MCF 10A (cell line): Measurements from ENCODE around the gene BCAS1. TPM values are rescaled to one million over a fixed set of nuclear protein-coding genes. Genes with fewer than 3 reads are reported as not detected.

Source experiments
- BruUV-seq: library from RNA; stranded (reverse); fragments of 400-500 nt; replicated peaks from 2 replicates; lab custom pipeline; 2021; lab: Mats Ljungman, UMichigan
- CTCF ChIA-PET: fragments of 300-600 bp; sonication (Branson Sonifier 250); formaldehyde crosslinking; extraction: SDS; loops from one replicate; lab custom pipeline; 2021; ENCODE audit warnings: antibody characterized with exemption, inconsistent platforms; lab: Yijun Ruan, JAX
- POLR2A ChIA-PET: fragments of 300-600, 350-650 bp; sonication (Branson Sonifier 250); formaldehyde crosslinking; extraction: SDS; loops from one replicate; lab custom pipeline; 2020; ENCODE audit warnings: antibody characterized with exemption, inconsistent platforms; lab: Yijun Ruan, JAX
- DNase-seq: peaks from one replicate; pipeline ENCODE4 v3.0.0-alpha.2; 2018; ENCODE audit not compliant: unreplicated experiment
- H3K27ac Mint-ChIP-seq: one replicate; pipeline ENCODE4 v1.8.0; 2022; ENCODE audit warnings: mild to moderate bottlenecking, low read depth, mixed read lengths; ENCODE audit not compliant: unreplicated experiment
- H3K27me3 Mint-ChIP-seq: one replicate; pipeline ENCODE4 v1.8.0; 2022; ENCODE audit warnings: mixed read lengths; ENCODE audit not compliant: insufficient read depth, unreplicated experiment
- H3K36me3 Mint-ChIP-seq: one replicate; pipeline ENCODE4 v1.8.0; 2022; ENCODE audit warnings: mild to moderate bottlenecking, moderate library complexity, mixed read lengths; ENCODE audit not compliant: insufficient read depth, unreplicated experiment
- H3K4me1 Mint-ChIP-seq: one replicate; pipeline ENCODE4 v1.8.0; 2022; ENCODE audit warnings: mixed read lengths; ENCODE audit not compliant: insufficient read depth, unreplicated experiment
- H3K4me3 Mint-ChIP-seq: one replicate; pipeline ENCODE4 v1.8.0; 2022; ENCODE audit warnings: mild to moderate bottlenecking, moderate library complexity, mixed read lengths; ENCODE audit not compliant: unreplicated experiment
- H3K9me3 Mint-ChIP-seq: one replicate; pipeline ENCODE4 v1.8.0; 2022; ENCODE audit warnings: mixed read lengths; ENCODE audit not compliant: unreplicated experiment
- intact Hi-C: fragments of 100-400 bp; cut with micrococcal nuclease; formaldehyde crosslinking; loops from 2 replicates; pipeline ENCODE4 v1.14.1; 2022
- total RNA-seq: library from RNA; stranded (reverse); gene quantifications from 2 replicates; pipeline ENCODE4 v1.2.3, GENCODE V29; 2022
- TF ChIP-seq, protein P1 (sequence below): fragments of 200-600 bp; IDR thresholded peaks from one replicate; pipeline ENCODE4 v1.8.0; 2022; ENCODE audit warnings: antibody characterized with exemption, mild to moderate bottlenecking; ENCODE audit not compliant: unreplicated experiment

The BCAS1 gene
- total RNA-seq, 1 experiment from 2014 or later, result not detected

DNA sequence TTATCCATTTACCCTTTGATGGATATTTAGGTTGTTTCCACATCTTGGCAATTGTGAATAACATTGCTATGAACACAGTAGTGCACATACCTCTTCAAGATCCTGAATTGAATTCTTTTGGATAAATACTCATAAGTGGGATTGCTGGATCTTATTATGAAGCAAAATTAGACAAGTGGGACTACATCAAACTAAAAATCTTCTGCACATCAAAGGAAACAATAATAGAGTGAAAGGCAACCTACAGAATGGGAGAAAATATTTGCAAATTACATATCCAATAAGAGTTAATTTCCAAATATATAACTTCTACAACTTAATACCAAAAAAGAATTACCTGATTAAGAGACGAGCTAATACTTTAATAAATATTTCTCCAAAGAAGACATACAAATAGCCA lies 38.4 kb upstream of the BCAS1 start:
- ChIA-PET CTCF (interaction anchor here (0.6 to 24.1 kb wide), 7 partner anchors 11 to 192 kb away, joined by 3 to 1436 read pairs (median 4); partner anchors contain the start of gene PFDN4), POLR2A (interaction anchor here (0.8 to 3.1 kb wide), 5 partner anchors 10 to 99 kb away, joined by 3 to 17 read pairs (median 4); no protein-coding TSS in a partner anchor)
- Mint-ChIP-seq H3K9me3 (no peaks in the 10 kb centered on the region), H3K27me3 (no peaks in the 10 kb centered on the region), H3K27ac (no peak overlapping the region), H3K36me3 (no peaks in the 10 kb centered on the region), H3K4me3 (no peak overlapping the region), H3K4me1 (peaks cover 29% of the 10 kb centered on the region)
- TF ChIP-seq, protein P1, sequence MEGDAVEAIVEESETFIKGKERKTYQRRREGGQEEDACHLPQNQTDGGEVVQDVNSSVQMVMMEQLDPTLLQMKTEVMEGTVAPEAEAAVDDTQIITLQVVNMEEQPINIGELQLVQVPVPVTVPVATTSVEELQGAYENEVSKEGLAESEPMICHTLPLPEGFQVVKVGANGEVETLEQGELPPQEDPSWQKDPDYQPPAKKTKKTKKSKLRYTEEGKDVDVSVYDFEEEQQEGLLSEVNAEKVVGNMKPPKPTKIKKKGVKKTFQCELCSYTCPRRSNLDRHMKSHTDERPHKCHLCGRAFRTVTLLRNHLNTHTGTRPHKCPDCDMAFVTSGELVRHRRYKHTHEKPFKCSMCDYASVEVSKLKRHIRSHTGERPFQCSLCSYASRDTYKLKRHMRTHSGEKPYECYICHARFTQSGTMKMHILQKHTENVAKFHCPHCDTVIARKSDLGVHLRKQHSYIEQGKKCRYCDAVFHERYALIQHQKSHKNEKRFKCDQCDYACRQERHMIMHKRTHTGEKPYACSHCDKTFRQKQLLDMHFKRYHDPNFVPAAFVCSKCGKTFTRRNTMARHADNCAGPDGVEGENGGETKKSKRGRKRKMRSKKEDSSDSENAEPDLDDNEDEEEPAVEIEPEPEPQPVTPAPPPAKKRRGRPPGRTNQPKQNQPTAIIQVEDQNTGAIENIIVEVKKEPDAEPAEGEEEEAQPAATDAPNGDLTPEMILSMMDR, result no peak
- DNase-seq, result no peak
- BruUV-seq, result no TSS peak
- intact Hi-C loops, result no loop called here

- no peak for DNase-seq
- no peaks in the 10 kb centered on the region for H3K36me3 Mint-ChIP-seq
- intact Hi-C loops, result no loop called here
- ChIA-PET CTCF (interaction anchor here (0.6 to 24.1 kb wide), 5 partner anchors 12 to 192 kb away, joined by 3 to 1436 read pairs (median 5); partner anchors contain the start of gene PFDN4), POLR2A (interaction anchor here (0.6 to 5.8 kb wide), 3 partner anchors 18 to 1546 kb away, joined by 3 to 73 read pairs (median 5); no protein-coding TSS in a partner anchor)
- no peak overlapping the region for H3K4me3 Mint-ChIP-seq
- no peaks in the 10 kb centered on the region for H3K27me3 Mint-ChIP-seq
- H3K4me1 Mint-ChIP-seq, result peaks cover 29% of the 10 kb centered on the region
- no peaks in the 10 kb centered on the region for H3K9me3 Mint-ChIP-seq
- TF ChIP-seq, protein P1, result no peak
- H3K27ac Mint-ChIP-seq, result no peak overlapping the region
- no TSS peak for BruUV-seq
Measured at GRCh38 chr20:54108326-54108642, 37.9 kb upstream of the BCAS1 start.

DNA sequence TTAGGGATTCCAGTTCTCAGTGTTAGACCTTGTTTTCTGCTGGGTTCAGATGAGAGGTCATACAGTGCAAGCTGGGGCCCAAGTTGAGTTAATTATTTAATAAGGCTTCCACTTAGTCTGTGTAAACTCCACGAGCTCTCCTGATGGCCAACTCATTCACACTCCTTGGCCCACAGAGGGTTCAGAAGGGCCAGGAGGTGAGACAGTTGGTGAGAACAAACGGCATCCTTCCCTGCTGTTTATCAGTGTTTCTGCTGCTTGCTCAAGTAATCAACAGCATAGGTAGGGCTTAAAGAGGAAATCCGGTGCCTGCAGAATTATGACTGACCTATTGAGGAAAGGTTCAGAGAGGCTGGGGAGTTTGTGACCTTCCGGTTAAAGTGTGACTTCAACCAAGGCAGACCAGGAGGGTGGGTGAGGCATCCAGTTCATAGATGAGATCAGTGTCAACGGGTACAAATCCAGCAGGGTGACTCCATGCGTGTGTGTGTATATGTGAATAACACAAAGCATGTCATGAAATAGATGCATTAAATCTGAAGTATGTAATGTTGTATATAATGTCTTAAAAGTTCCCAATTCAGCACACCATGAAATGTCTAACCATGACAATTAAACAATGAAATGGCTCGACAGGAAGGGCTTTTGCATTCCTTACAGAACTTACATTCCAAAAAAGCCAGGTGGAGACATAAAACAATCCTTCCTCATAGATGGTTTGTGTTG lies 37.4 kb upstream of the BCAS1 start:
- H3K27me3 Mint-ChIP-seq, result no peaks in the 10 kb centered on the region
- H3K4me3 Mint-ChIP-seq, result no peak overlapping the region
- ChIA-PET CTCF (interaction anchor here (5.4 to 24.1 kb wide), 3 partner anchors 12 to 91 kb away, joined by 66 to 1436 read pairs (median 125); partner anchors contain the start of gene PFDN4), POLR2A (interaction anchor here (0.6 to 5.8 kb wide), 10 partner anchors 11 to 1547 kb away, joined by 3 to 73 read pairs (median 9); no protein-coding TSS in a partner anchor)
- H3K4me1 Mint-ChIP-seq, result peaks cover 29% of the 10 kb centered on the region
- no peaks in the 10 kb centered on the region for H3K9me3 Mint-ChIP-seq
- BruUV-seq, result no TSS peak
- no peak for DNase-seq
- TF ChIP-seq, protein P1, result no peak
- intact Hi-C loops, result no loop called here
- no peak overlapping the region for H3K27ac Mint-ChIP-seq
- H3K36me3 Mint-ChIP-seq, result no peaks in the 10 kb centered on the region

GRCh38 chr20:54107181-54107580 lies 36.8 kb upstream of the BCAS1 start:
- no TSS peak for BruUV-seq
- Mint-ChIP-seq H3K27me3 (no peaks in the 10 kb centered on the region), H3K36me3 (no peaks in the 10 kb centered on the region), H3K9me3 (no peaks in the 10 kb centered on the region), H3K4me1 (peaks cover 25% of the 10 kb centered on the region), H3K27ac (no peak overlapping the region), H3K4me3 (no peak overlapping the region)
- ChIA-PET POLR2A (interaction anchor here (0.6 to 5.8 kb wide), 18 partner anchors 8 to 512 kb away, joined by 3 to 73 read pairs (median 6); partner anchors contain the start of gene PFDN4), CTCF (interaction anchor here (0.7 to 24.1 kb wide), 11 partner anchors 13 to 537 kb away, joined by 3 to 1436 read pairs (median 7); partner anchors contain the start of gene PFDN4)
- intact Hi-C loops, result no loop called here
- TF ChIP-seq, protein P1, result no peak
- no peak for DNase-seq
